GM21737 (cell line): ENCODE results near the gene AFAP1L2.

Experiments used
- ATAC-seq: cut with Tn5 transposase; IDR thresholded peaks from one replicate; pipeline ENCODE4 v1.9.1; 2021; ENCODE audit warnings: mild to moderate bottlenecking, moderate library complexity; ENCODE audit not compliant: unreplicated experiment

Gene AFAP1L2

DNA sequence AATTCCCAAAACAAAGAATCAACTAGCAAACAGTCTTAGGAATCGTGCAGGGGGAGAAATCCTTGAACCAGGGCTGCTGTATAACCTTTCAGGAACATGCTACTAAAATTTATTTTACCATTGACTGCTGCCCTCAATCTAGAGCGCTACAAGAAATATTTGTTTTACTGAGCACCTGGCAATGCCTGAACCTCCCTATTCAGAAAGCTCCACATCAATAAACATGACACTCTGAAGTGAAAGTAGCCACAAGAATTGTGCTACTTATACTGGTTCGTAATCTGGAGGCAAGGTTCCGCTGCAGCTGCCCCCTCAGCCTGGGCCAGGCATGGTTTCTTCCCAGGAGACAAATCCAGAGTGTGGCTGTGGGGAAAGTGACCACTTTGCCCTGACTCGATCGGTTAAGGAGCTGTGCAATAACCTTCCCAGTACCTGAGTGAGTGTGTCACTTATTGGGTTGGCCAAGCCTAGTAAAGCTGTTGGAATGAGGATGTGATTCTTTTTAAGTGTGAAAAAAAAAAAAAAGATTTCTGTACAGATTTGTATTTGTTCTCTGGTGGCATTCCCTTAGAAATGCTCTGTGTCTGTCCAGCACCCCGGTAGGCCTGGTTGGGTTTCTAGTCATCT lies 157.5 kb downstream of the AFAP1L2 start:
- ATAC-seq: no peak

DNA sequence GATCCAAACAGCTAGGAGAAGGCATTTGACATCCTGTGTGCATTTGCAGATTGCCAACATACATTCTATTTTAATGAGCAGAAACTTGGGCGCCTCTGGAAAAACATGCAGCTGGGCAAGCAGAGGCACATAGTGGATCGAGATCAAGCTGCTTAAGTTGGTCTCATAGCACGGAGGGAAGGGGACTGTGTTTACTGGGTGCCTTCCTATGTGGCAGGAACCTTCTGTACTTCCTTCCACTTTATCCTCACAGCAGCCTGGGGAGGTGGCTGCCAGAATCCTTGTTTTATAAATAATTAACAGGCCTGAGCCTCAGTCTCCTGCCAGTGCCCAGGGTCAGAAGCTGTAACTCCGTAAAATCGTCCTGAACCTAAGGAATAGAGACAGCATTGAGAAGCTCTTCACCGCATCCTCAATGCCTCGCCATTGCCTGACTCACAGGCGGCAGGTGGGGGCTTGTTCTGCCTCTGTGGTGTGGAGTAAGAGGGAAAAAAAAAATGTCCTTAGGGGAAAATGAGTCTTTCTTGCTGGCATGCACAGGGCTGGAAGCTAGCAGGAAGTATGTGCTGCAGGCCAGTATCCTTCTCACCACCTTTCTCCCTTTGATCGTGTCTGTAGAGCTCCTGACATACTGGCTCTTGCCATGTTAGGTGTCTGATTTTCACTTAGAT lies 159.0 kb downstream of the AFAP1L2 start:
- ATAC-seq: no peak
